ENCODE results near the gene TIAM2.

The TIAM2 gene

DNA sequence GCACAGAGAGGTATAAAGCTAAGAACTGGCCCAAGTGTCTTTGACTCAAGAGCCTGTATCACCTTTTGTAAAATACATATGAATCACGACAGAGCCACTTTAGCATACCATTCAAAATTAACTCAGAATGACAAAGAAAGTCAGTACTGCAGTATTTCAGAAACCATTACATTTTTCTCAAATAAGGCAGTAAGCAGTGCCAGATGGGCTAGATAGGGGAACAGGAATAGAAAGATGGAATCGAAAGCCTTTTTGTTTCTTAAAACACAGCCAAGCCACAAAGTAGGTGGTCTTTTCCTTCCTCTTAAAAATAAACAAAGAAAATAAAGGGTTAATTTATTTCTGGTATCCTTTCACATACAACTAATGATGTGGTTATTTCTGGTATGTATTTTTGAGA lies 279.0 kb downstream of the TIAM2 start:
- no peak for DNase-seq (ENCODE audit: low read depth in 4 of 4, low spot score in 1 of 4)

DNA sequence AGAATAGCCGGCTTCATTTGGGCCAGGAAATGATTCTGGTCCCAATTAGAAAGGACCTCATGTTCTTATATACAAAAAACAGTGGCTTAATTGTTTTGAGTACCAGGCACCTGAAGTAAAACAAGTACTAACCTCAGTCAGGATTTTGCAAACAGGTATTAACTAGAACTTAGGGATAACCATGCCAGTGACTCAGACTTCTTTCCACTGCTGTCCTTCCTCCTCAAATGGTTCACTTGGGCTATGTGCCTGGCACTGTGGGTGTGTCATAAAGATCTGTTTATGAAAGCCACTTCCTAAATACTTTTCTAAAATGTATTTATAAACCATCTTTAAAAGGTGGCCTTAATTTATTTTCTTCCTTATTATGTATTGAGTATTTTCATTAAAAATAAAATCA lies 279.4 kb downstream of the TIAM2 start:
- no peak for DNase-seq (ENCODE audit: low read depth in 4 of 4, low spot score in 1 of 4)

DNA sequence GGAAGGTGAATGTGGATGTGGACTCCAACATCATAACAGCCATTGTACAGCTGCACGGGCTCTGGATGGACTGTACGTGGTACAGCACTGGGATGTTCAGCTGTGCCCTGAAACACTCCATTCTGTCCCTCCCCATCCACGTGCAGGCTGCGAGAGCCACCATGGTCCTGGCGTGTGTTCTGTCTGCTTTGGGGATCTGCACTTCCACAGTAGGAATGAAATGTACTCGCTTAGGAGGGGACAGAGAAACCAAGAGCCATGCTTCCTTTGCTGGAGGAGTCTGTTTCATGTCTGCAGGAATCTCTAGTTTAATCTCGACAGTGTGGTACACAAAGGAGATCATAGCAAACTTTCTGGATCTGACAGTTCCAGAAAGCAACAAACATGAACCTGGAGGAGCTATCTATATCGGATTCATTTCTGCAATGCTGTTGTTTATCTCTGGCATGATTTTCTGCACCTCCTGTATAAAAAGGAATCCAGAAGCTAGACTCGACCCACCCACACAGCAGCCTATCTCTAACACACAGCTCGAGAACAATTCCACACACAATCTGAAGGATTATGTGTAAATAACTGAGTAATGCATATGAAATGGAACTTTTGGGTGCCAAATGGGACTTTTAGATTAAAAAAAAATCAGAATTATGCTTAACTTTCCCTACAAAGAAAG lies 280.8 kb downstream of the TIAM2 start:
- no peak for DNase-seq (ENCODE audit: low read depth in 4 of 4, low spot score in 1 of 4)

DNA sequence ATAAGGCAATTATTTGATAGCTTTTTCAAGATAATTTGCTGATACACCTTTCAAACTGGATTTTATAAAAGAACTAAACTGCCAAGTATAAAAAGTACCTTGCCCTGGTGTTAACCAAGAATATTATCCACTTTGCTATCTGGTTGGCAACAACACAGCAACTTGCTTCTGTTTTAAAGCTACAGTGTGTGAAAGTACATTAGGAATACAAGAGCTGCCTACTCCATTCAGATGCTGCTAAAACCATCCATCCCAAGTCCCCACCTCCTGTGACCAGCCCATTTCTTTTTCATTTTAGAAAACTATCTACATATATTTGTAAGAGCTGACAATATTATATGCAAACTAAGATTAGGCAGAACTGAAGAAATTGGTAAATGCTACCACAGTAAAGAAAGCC lies 281.5 kb downstream of the TIAM2 start:
- no peak for DNase-seq (ENCODE audit: low read depth in 4 of 4, low spot score in 1 of 4)

DNA sequence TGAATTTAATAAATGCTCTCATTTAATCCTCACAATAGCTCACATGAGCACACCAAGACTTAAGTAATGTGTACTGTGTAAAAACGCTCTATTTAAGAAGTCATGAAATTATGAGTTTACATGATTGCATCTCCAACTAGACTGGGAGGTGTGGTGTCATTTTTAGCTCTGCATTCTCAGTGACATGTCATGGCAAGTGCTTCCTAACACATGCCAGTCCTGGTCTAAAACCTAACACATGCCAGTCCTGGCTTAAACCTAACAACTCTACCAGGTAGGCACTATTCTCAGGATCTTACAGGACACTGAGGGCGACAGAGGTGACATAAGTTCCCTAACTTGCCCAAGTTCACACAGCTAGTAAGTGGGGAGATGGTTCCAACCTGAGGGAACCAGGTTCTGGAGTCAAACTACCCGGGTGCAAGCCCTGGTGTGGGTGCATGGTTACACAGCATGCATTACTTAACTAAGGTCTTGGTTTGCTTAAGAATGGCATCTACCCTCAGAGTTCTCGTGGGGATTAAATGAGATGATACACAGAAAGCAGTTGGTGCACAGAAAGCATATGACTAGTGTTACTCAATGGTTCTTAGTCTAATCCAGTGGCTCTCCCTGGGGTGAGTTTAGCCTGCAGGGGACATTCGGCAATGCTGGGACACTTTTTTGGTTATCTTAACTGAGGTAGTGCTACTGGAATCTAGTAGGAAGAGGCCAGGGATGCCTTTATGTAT lies 283.4 kb downstream of the TIAM2 start:
- DNase-seq (ENCODE audit: low read depth in 4 of 4, low spot score in 1 of 4): no peak

DNA sequence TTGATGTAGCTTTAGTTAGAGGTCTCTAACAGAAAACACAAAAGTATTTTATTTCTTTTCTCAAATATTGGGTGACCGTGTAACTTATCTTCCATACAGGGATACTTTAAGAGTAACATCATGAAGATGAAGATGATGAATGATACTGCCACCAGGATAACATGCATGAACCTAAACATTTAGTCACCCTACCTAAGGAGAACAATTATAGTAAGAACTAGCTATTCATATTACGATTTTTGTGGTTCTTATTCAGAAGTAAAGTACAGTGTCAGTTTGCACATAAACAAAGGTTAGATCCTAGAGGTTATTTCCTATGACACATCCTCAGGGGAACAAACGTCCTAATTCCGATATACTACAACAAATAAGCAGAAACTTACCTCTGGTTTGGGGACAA lies 289.7 kb downstream of the TIAM2 start:
- DNase-seq (ENCODE audit: low read depth in 4 of 4, low spot score in 1 of 4): no peak

DNA sequence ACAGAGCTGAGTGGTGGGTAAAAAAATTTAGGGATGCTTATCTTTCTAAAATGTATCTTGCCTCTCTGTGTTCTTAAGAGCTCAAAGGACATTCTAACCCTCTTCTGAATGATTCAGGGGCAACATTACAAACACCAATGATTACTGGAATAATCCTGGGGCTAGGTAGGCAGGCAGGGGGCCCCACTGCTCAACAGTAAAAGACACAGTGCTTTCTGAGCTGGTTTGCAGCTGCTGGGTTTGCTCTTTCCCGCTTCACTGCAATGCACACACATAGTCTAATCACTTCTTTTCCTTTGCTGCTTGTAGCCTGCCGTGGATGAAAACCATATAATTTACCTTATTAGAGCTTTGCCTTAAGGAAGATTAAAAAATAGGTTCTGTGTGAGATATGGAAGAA lies 292.6 kb downstream of the TIAM2 start:
- no peak for DNase-seq (ENCODE audit: low read depth in 4 of 4, low spot score in 1 of 4)

DNA sequence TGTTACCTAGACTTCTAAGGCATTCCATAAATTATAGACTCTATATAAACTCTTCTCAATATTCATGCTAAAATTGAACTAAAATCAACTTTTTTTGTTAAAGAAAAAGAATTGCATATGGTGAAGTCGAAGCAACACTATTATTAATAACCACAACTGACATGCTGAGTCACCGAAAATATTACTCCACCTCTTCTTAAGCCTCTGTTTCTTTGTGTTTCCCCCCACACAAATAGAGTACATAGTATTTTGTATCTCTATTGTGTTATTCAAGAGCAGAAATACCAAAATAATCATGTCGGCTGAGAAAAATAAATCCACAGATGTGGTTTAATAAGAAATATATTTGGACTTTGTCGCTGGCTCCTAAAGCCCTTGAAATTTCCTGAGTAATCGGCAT lies 295.4 kb downstream of the TIAM2 start:
- DNase-seq (ENCODE audit: low read depth in 4 of 4, low spot score in 1 of 4): no peak

DNA sequence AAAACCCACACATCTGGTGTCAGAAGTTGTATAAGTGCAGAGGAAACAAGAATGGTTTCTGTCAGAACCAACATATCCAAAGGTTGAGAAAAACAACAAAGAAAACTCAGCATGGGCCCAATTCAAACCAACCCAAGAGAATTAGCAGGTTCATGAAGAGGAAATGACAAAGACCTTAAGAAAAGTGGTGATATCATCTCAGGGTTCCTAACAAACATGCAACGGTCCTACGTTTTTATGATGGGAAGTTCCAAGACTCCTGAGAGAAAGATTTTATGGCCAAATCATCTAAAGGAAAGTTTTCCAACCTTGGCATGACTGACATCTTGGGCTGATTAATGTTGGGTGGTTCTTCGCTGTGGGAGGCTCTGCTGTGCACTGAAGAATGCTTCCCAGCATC lies 296.2 kb downstream of the TIAM2 start:
- DNase-seq (ENCODE audit: low read depth in 4 of 4, low spot score in 1 of 4): no peak

DNA sequence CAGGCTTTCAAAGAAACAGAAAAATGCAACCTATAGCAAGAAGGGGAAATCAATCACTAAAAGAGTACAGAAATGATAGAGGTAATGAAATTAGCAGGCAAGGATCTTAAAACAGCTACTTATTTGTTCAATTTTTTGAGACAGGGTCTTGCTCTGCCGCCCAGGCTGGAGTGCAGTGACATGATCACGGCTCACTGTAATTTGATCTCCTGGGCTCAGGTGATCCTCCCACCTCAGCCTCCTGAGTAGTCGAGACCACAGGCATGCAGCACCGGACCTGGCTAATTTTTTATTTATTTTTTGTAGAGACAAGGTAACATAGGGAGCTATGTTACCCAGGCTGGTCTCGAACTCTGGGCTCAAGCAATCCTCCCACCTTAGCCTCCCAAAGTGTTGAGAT lies 297.6 kb downstream of the TIAM2 start:
- DNase-seq (ENCODE audit: low read depth in 4 of 4, low spot score in 1 of 4): no peak

DNA sequence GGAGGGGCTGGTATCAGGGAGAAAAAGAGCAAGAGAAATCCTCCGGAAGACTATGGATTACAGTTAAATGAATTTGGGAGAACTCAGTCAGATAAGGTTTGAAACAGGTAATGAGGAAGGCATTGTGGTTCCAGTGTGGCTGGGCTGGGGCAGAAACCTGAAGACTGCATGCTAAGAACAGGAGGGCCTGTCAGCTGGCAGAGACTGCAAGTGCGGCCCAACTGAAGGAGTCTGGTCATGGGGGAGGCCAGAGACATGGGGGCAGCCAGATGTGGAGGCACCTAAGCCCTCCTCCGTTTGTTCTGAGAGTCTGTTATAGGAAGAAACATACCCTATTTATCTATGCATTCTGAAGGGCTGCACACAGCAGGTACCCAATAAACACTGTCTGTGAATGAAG lies 302.6 kb downstream of the TIAM2 start:
- DNase-seq (ENCODE audit: low read depth in 4 of 4, low spot score in 1 of 4): no peak

DNA sequence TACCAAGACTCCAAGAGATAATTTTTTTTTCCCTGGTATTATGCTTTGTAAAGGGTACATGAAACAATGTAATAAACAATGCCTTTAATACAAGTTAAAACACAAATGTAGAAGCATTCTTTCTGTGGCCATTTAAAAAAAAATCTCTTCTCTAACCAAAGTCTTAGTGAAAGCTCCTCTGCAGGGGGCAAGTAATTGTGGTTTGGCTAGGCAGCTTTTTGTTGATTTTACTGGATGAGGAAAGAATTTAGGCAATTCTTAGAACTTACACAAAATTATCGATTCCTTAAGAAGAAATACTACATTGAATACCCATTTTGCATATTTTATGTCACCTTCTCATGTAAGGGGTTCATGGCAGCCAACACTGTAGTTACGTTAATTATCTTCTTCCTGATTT lies 306.8 kb downstream of the TIAM2 start:
- no peak for DNase-seq (ENCODE audit: low read depth in 4 of 4, low spot score in 1 of 4)

DNA sequence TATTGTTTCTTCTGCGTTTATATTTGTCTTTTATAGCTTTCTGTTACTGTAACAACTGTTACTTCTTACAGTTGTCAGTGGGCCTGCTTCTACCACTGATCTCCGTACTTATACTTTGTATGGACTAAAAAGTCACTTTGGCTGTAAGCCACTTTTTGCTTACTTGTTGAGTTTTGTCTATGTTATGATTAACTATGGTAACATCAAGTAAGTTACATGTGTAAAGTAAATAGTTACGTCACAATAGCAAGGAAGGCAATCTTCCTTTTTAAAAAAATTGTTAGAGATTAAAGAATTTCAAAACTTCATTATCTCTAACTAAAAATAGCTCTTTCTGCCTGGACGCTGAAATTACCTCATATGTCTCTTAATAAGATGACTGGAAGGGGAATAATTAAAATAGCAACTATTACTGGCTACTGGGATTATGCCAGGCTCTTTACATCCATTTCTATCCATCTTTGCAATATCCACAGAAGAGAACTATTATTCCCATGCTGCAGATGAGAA lies 308.3 kb downstream of the TIAM2 start:
- DNase-seq (ENCODE audit: low read depth in 4 of 4, low spot score in 1 of 4): no peak

DNA sequence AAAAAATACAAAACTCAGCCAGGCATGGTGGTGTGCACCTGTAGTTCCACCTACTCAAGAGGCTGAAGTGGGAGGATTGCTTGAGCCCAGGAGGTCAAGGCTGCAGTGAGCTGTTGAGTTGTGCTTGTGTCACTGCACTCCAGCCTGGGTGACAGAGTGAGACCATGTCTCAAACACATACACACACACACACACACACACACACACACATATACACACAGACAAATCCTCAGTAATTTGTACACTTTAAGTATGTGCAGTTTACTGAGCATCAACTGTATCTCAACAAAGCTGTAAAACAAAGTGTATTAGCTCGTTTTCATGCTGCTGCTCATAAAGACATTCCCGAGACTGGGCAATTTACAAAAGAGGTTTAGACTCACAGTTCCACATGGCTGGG lies 311.8 kb downstream of the TIAM2 start:
- no peak for DNase-seq (ENCODE audit: low read depth in 4 of 4, low spot score in 1 of 4)

All from stimulated activated CD4-positive, alpha-beta T cell treated with anti-CD3 and anti-CD28 coated beads, Interleukin-1b, Interleukin-23, amount 100 ng/mL, for 24 hours (primary cell).